Smooth muscle cell (in vitro differentiated cells): ENCODE measurements around the gene ZNF518B. TPM values are rescaled to one million over a fixed set of nuclear protein-coding genes. Genes with fewer than 3 reads are reported as not detected.

Experiments used
- DNase-seq: peaks from one replicate; lab custom pipeline; 2025; ENCODE audit not compliant: unreplicated experiment; lab: John Stamatoyannopoulos, UW
- H2AFZ ChIP-seq: fragments of 200-600 bp; sonication (generic); 2 replicates; pipeline ENCODE4 v1.6.0; 2016; ENCODE audit warnings: antibody characterized with exemption, low read depth, mild to moderate bottlenecking
- H3F3A ChIP-seq: fragments of 200-600 bp; sonication (generic); 2 replicates; pipeline ENCODE4 v1.6.0; 2017; ENCODE audit warnings: antibody characterized with exemption, low read depth
- H3K27ac ChIP-seq: fragments of 200-600 bp; sonication (generic); 2 replicates; pipeline ENCODE4 v1.5.1; 2016; ENCODE audit warnings: low read depth, mild to moderate bottlenecking
- H3K27me3 ChIP-seq: fragments of 200-600 bp; sonication (generic); 2 replicates; pipeline ENCODE4 v1.6.1; 2016; ENCODE audit warnings: low read depth, mild to moderate bottlenecking
- H3K36me3 ChIP-seq: fragments of 200-600 bp; sonication (generic); 2 replicates; pipeline ENCODE4 v1.5.1; 2016; ENCODE audit warnings: low read depth
- H3K4me1 ChIP-seq: fragments of 200-600 bp; sonication (generic); 2 replicates; pipeline ENCODE4 v1.5.1; 2016; ENCODE audit warnings: low read depth
- H3K4me2 ChIP-seq: fragments of 200-600 bp; sonication (generic); 2 replicates; pipeline ENCODE4 v1.6.0; 2016; ENCODE audit warnings: mild to moderate bottlenecking
- H3K4me3 ChIP-seq: fragments of 200-600 bp; sonication (generic); 2 replicates; pipeline ENCODE4 v1.5.1; 2016; ENCODE audit warnings: mild to moderate bottlenecking
- H3K79me2 ChIP-seq: fragments of 200-600 bp; sonication (generic); 2 replicates; pipeline ENCODE4 v1.6.0; 2016; ENCODE audit warnings: low read depth, mild to moderate bottlenecking
- H3K9ac ChIP-seq: fragments of 200-600 bp; sonication (generic); 2 replicates; pipeline ENCODE4 v1.6.0; 2016; ENCODE audit warnings: low read depth
- H3K9me3 ChIP-seq: fragments of 200-600 bp; sonication (generic); replicated peaks from 2 replicates; pipeline ENCODE4 v1.5.1; 2016; ENCODE audit warnings: low read depth
- H4K20me1 ChIP-seq: fragments of 200-600 bp; sonication (generic); 2 replicates; pipeline ENCODE4 v1.6.0; 2016; ENCODE audit warnings: low read depth
- CTCF ChIP-seq: fragments of 200-600 bp; sonication (generic); IDR thresholded peaks from 2 replicates; pipeline ENCODE4 v1.5.1; 2017; ENCODE audit warnings: borderline replicate concordance, mild to moderate bottlenecking, antibody characterized with exemption; ENCODE audit not compliant: insufficient read depth, poor library complexity, severe bottlenecking
- WGBS: methylation state at CpG from one replicate; pipeline ENCODE4 v1.1.7; 2016; ENCODE audit warnings: low lambda C conversion rate; 5-methylcytosine and 5-hydroxymethylcytosine counted together
- polyA plus RNA-seq: library from polyadenylated mRNA; unstranded; fragments of >200 nt; fragmentation: Nextera tagmentation; extraction: Ambion mirVana; gene quantifications from 2 replicates; pipeline ENCODE4 v1.2.1, GENCODE V29; 2016
- total RNA-seq: library from RNA; depleted of rRNA; stranded (reverse); fragments of >200 nt; gene quantifications from 2 replicates; pipeline ENCODE4 v1.2.3, GENCODE V29; 2014

ZNF518B gene
- total and polyA plus RNA-seq, 2 experiments from 2014 or later: 14.1 to 119 TPM

DNA sequence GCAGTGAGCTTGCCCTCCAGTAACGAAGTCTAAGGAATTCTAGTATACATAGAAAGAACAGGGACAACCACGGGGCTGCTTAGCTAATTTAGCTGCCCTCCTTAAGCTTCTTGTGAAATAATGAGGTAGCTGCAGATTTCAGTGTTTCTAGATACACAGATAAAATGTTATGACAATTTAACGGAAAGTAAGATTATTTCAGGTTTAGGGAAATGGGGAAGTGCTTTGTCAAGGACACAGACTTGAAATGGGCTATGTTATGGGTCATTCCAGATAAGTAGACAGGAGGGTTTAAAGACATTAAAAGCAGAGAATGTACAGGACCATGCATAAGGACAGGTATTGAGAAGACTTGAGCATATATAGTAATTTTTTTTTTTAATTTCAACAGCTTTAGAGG is 34.2 kb upstream of the ZNF518B start:
- H3K4me2 ChIP-seq: no peak overlapping the region
- WGBS: 90% methylated on average over 3 of the region's 3 CpGs

GRCh38 chr4:10490996-10491395 is 33.8 kb upstream of the ZNF518B start:
- Histone ChIP-seq H3K27me3 (no peaks in the 10 kb centered on the region), H3K9me3 (no peaks in the 10 kb centered on the region), H3K79me2 (no peaks in the 10 kb centered on the region), H3K4me2 (no peak overlapping the region), H3K27ac (no peak overlapping the region), H3K36me3 (no peaks in the 10 kb centered on the region), H4K20me1 (no peaks in the 10 kb centered on the region), H3K4me1 (peaks cover 1% of the 10 kb centered on the region), H3F3A (no peaks in the 10 kb centered on the region), H3K9ac (no peak overlapping the region), H2AFZ (no peak overlapping the region), H3K4me3 (no peak overlapping the region)
- no peak for TF ChIP-seq CTCF
- WGBS: 93% methylated on average over 5 of the region's 5 CpGs
- DNase-seq: no peak

More for the DNA sequence above, 34.2 kb upstream of the ZNF518B start:
- no peaks in the 10 kb centered on the region for H3K27me3 ChIP-seq
- no peak for DNase-seq
- H3K79me2 ChIP-seq: no peaks in the 10 kb centered on the region
- H3K4me3 ChIP-seq: no peak overlapping the region
- H3K36me3 ChIP-seq: no peaks in the 10 kb centered on the region
- no peak for TF ChIP-seq CTCF
- H3K9me3 ChIP-seq: no peaks in the 10 kb centered on the region
- H2AFZ ChIP-seq: no peak overlapping the region
- H3K4me1 ChIP-seq: peaks cover 5% of the 10 kb centered on the region
- H3K9ac ChIP-seq: no peak overlapping the region
- no peaks in the 10 kb centered on the region for H3F3A ChIP-seq
- no peaks in the 10 kb centered on the region for H4K20me1 ChIP-seq
- no peak overlapping the region for H3K27ac ChIP-seq

DNA sequence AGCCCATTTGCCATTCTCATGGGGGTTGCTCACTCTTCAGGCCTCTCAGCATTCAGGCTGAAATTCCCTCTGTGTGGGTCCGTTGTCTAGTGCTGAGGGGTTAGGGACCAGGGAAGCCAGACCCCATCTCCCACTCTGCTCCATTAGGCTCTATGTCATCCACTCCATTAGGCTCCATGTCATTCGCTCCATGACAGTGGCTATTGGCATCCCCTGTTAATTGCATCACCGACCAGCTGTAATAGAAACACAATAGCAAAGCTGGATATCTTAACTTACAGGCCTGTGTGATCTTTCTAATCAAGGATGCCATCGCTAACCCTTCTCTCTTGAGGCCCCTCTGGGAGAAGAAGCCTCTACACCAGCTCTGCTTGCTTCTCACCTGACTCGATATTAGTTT is 25.7 kb upstream of the ZNF518B start:
- H2AFZ ChIP-seq: no peak overlapping the region
- no peak overlapping the region for H3K4me2 ChIP-seq
- H3K79me2 ChIP-seq: no peaks in the 10 kb centered on the region
- no peaks in the 10 kb centered on the region for H3K4me1 ChIP-seq
- TF ChIP-seq CTCF: no peak
- no peaks in the 10 kb centered on the region for H4K20me1 ChIP-seq
- no peak overlapping the region for H3K4me3 ChIP-seq
- no peaks in the 10 kb centered on the region for H3F3A ChIP-seq
- H3K36me3 ChIP-seq: no peaks in the 10 kb centered on the region
- WGBS: 78% methylated on average over 5 of the region's 5 CpGs
- no peak for DNase-seq
- no peak overlapping the region for H3K9ac ChIP-seq
- no peaks in the 10 kb centered on the region for H3K27me3 ChIP-seq
- H3K9me3 ChIP-seq: no peaks in the 10 kb centered on the region
- no peak overlapping the region for H3K27ac ChIP-seq

DNA sequence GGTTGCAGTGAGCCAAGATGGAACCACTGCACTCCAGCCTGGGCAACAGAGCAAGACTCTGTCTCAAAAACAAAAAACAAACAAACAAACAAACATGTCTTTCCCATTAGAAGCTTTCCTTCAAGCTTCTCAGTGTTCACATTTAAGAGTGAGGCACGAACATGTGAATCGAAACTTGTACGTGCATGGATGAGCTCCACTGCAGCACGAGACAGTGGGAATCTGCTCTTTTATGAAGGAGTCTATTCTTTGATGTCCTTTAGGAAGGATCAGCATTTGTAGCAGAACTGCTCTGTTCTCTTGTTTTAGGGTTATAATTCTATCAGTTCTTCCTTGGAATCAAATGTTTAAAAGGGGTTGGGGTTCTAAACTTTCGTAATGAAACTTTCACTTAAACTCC is 23.4 kb upstream of the ZNF518B start:
- no peak for DNase-seq
- no peaks in the 10 kb centered on the region for H3K79me2 ChIP-seq
- no peaks in the 10 kb centered on the region for H3K27me3 ChIP-seq
- H3K9ac ChIP-seq: no peak overlapping the region
- H3K4me3 ChIP-seq: no peak overlapping the region
- H4K20me1 ChIP-seq: no peaks in the 10 kb centered on the region
- H3K27ac ChIP-seq: no peak overlapping the region
- no peaks in the 10 kb centered on the region for H3K9me3 ChIP-seq
- WGBS: 76% methylated on average over 5 of the region's 5 CpGs
- H3K4me2 ChIP-seq: no peak overlapping the region
- H2AFZ ChIP-seq: no peak overlapping the region
- TF ChIP-seq CTCF: no peak
- no peaks in the 10 kb centered on the region for H3F3A ChIP-seq
- H3K36me3 ChIP-seq: no peaks in the 10 kb centered on the region
- H3K4me1 ChIP-seq: no peaks in the 10 kb centered on the region
